Neural cell (in vitro differentiated cells): ENCODE data around the gene BRF1. TPM values are rescaled to one million over a fixed set of nuclear protein-coding genes. Genes with fewer than 3 reads are reported as not detected.

Experiments used
- H2AFZ ChIP-seq: fragments of 200-600, 300-800 bp; sonication (generic), shearing (Covaris generic); 2 replicates; pipeline ENCODE4 v1.6.0; 2014; ENCODE audit warnings: low read depth, mild to moderate bottlenecking, antibody characterized with exemption, low read length, moderate library complexity
- H3F3A ChIP-seq: fragments of 200-600 bp; shearing (Covaris generic); 2 replicates; pipeline ENCODE4 v1.6.1; 2016; ENCODE audit warnings: mild to moderate bottlenecking, moderate library complexity, mixed read lengths, antibody characterized with exemption, low read length; ENCODE audit not compliant: insufficient read depth, poor library complexity, severe bottlenecking
- H3K27ac ChIP-seq: fragments of 200-600, 300-800 bp; sonication (generic), shearing (Covaris generic); 2 replicates; pipeline ENCODE4 v1.5.1; 2014; ENCODE audit warnings: mild to moderate bottlenecking, low read length, moderate library complexity
- H3K27me3 ChIP-seq: fragments of 300-800, 200-600 bp; sonication (generic), shearing (Covaris generic); 2 replicates; pipeline ENCODE4 v1.6.0; 2014; ENCODE audit warnings: mild to moderate bottlenecking, low read depth, low read length, moderate library complexity; ENCODE audit not compliant: insufficient read depth
- H3K36me3 ChIP-seq: fragments of 300-800, 200-600 bp; sonication (generic), shearing (Covaris generic); 2 replicates; pipeline ENCODE4 v1.5.1; 2014; ENCODE audit warnings: mild to moderate bottlenecking, antibody characterized with exemption, low read length, moderate library complexity; ENCODE audit not compliant: insufficient read depth
- H3K4me2 ChIP-seq: fragments of 300-800, 200-600 bp; sonication (generic), shearing (Covaris generic); 2 replicates; pipeline ENCODE4 v1.6.0; 2014; ENCODE audit warnings: mild to moderate bottlenecking, low read length
- H3K4me3 ChIP-seq: fragments of 300-800, 200-600 bp; sonication (generic), shearing (Covaris generic); 2 replicates; pipeline ENCODE4 v1.5.1; 2014; ENCODE audit warnings: mild to moderate bottlenecking, low read length, moderate library complexity
- H3K79me2 ChIP-seq: fragments of 200-600 bp; shearing (Covaris generic); replicated peaks from 2 replicates; pipeline ENCODE4 v1.6.0; 2014; ENCODE audit warnings: mild to moderate bottlenecking, low read length, moderate library complexity; ENCODE audit not compliant: insufficient read depth
- H3K9ac ChIP-seq: fragments of 300-800, 200-600 bp; sonication (generic), shearing (Covaris generic); 2 replicates; pipeline ENCODE4 v1.6.1; 2016; ENCODE audit warnings: mild to moderate bottlenecking, low read length, mixed read lengths
- H3K9me2 ChIP-seq: fragments of 200-600 bp; shearing (Covaris generic); 2 replicates; pipeline ENCODE4 v1.6.1; 2016; ENCODE audit warnings: mild to moderate bottlenecking, low read length, mixed read lengths; ENCODE audit not compliant: insufficient read depth
- H3K9me3 ChIP-seq: fragments of 200-600, 300-800 bp; sonication (generic), shearing (Covaris generic); 2 replicates; pipeline ENCODE4 v1.6.1; 2016; ENCODE audit warnings: mild to moderate bottlenecking, mixed run types, low read length, moderate library complexity, mixed read lengths
- H4K20me1 ChIP-seq: fragments of 200-600 bp; shearing (Covaris generic); 2 replicates; pipeline ENCODE4 v1.6.1; 2016; ENCODE audit warnings: mild to moderate bottlenecking, mixed run types; ENCODE audit not compliant: insufficient read depth
- CTCF ChIP-seq: fragments of 450-650 bp; IDR thresholded peaks from 2 replicates; pipeline ENCODE4 v1.5.1; 2014; ENCODE audit warnings: antibody characterized with exemption, mild to moderate bottlenecking, moderate library complexity; ENCODE audit not compliant: poor library complexity, severe bottlenecking
- EP300 ChIP-seq: fragments of 450-650 bp; conservative IDR thresholded peaks from 2 replicates; pipeline ENCODE4 v1.6.1; 2014; ENCODE audit warnings: antibody characterized with exemption, mild to moderate bottlenecking, moderate library complexity; ENCODE audit not compliant: poor library complexity, severe bottlenecking
- MXI1 ChIP-seq: fragments of 450-650 bp; conservative IDR thresholded peaks from 2 replicates; pipeline ENCODE4 v1.6.1; 2014; ENCODE audit warnings: antibody characterized with exemption, mild to moderate bottlenecking; ENCODE audit not compliant: poor library complexity, severe bottlenecking
- RAD21 ChIP-seq: fragments of 450-650 bp; conservative IDR thresholded peaks from 2 replicates; pipeline ENCODE4 v1.6.1; 2014; ENCODE audit warnings: antibody characterized with exemption, mild to moderate bottlenecking, moderate library complexity
- REST ChIP-seq: IDR thresholded peaks from 2 replicates; pipeline ENCODE4 v1.6.1; 2012; ENCODE audit warnings: borderline replicate concordance
- SMC3 ChIP-seq: fragments of 450-650 bp; conservative IDR thresholded peaks from 2 replicates; pipeline ENCODE4 v1.6.1; 2014; ENCODE audit warnings: antibody characterized with exemption, mild to moderate bottlenecking, moderate library complexity; ENCODE audit not compliant: poor library complexity
- polyA plus RNA-seq: library from polyadenylated mRNA; depleted of rRNA; stranded (reverse); fragments of >200 nt; gene quantifications from 2 replicates; pipeline ENCODE4 v1.2.3, GENCODE V29; 2014

BRF1 gene
- polyA plus RNA-seq, 1 donor from 2014 or later: 69.4 TPM

- Histone ChIP-seq H3F3A (no peaks in the 10 kb centered on the region), H3K79me2 (no peaks in the 10 kb centered on the region), H3K27ac (no peak overlapping the region), H3K27me3 (no peaks in the 10 kb centered on the region), H3K9ac (no peak overlapping the region), H3K4me3 (no peak overlapping the region), H2AFZ (no peak overlapping the region), H3K9me3 (no peaks in the 10 kb centered on the region), H3K4me2 (no peak overlapping the region), H4K20me1 (no peaks in the 10 kb centered on the region), H3K9me2 (no peaks in the 10 kb centered on the region), H3K36me3 (no peaks in the 10 kb centered on the region)
- no peak for TF ChIP-seq CTCF
Observed at GRCh38 chr14:105203701-105204100, 97.1 kb downstream of the BRF1 start.

- H3K27me3 ChIP-seq: no peaks in the 10 kb centered on the region
- no peaks in the 10 kb centered on the region for H3K79me2 ChIP-seq
- no peak overlapping the region for H3K27ac ChIP-seq
- no peaks in the 10 kb centered on the region for H3K36me3 ChIP-seq
- no peaks in the 10 kb centered on the region for H4K20me1 ChIP-seq
- H3K9ac ChIP-seq: no peak overlapping the region
- peak; percentile 82 for TF ChIP-seq CTCF
- TF ChIP-seq REST: no peak
- peak; percentile 76 for TF ChIP-seq SMC3
- TF ChIP-seq EP300: no peak
- TF ChIP-seq MXI1: no peak
- TF ChIP-seq RAD21: peak; percentile 59
- no peaks in the 10 kb centered on the region for H3K9me2 ChIP-seq
- H2AFZ ChIP-seq: no peak overlapping the region
- no peaks in the 10 kb centered on the region for H3F3A ChIP-seq
- H3K9me3 ChIP-seq: no peaks in the 10 kb centered on the region
- no peak overlapping the region for H3K4me2 ChIP-seq
- no peak overlapping the region for H3K4me3 ChIP-seq
Observed at GRCh38 chr14:105203057-105203531, 97.7 kb downstream of the BRF1 start.
